HG03457 (cell line): ENCODE results near the gene FOXP1.

Experiments used
- ATAC-seq: cut with Tn5 transposase; IDR thresholded peaks from one replicate; pipeline ENCODE4 v1.9.1; 2021; ENCODE audit warnings: moderate number of reproducible peaks; ENCODE audit not compliant: unreplicated experiment

Gene FOXP1

GRCh38 chr3:71140477-71140876 lies 443.1 kb downstream of the FOXP1 start:
- no peak for ATAC-seq

GRCh38 chr3:71139496-71139895 lies 444.0 kb downstream of the FOXP1 start:
- ATAC-seq: no peak

GRCh38 chr3:71138410-71138809 lies 445.1 kb downstream of the FOXP1 start:
- ATAC-seq: no peak

- ATAC-seq: no peak
Observed at GRCh38 chr3:71136276-71136675, 447.3 kb downstream of the FOXP1 start.

DNA sequence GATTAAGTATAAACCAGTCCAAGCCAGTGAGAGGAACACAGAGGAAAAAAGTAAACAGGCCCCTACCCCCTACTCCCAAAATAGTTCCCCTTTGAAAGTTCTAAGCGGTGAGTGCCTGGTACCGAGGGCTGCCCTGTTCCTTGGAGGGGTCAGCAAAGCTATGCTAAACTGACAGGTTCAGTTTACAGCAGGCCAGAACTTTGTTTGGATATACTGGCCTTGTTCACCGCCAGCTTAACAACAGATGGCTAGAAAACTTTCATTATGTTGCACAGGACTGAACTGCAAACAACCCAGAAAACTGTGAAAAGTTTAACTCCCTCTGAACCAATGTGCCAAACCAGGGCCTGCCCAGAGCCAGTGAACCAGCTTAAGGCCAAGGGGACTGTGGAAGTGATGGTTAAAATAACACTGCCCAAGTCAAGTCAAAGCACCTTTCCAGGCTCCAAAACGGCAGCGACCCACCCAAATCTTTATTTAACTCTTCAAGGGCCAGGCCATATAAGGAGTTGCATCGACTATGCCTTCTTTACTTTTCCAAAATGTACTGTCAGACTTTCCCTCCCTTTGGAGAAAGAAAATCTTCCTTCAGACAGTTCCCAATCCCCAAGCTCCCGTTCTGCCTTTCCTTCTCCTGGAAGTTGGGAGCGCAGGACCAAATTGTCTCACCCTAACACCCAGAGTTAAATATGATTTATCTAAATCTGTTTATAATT lies 448.0 kb downstream of the FOXP1 start:
- no peak for ATAC-seq

- ATAC-seq: no peak
Observed at GRCh38 chr3:71134521-71134920, 449.0 kb downstream of the FOXP1 start.

GRCh38 chr3:71133865-71134264 lies 449.7 kb downstream of the FOXP1 start:
- ATAC-seq: no peak

GRCh38 chr3:71132995-71133730 lies 450.4 kb downstream of the FOXP1 start:
- no peak for ATAC-seq

GRCh38 chr3:71131375-71132314 lies 451.9 kb downstream of the FOXP1 start:
- ATAC-seq: no peak

DNA sequence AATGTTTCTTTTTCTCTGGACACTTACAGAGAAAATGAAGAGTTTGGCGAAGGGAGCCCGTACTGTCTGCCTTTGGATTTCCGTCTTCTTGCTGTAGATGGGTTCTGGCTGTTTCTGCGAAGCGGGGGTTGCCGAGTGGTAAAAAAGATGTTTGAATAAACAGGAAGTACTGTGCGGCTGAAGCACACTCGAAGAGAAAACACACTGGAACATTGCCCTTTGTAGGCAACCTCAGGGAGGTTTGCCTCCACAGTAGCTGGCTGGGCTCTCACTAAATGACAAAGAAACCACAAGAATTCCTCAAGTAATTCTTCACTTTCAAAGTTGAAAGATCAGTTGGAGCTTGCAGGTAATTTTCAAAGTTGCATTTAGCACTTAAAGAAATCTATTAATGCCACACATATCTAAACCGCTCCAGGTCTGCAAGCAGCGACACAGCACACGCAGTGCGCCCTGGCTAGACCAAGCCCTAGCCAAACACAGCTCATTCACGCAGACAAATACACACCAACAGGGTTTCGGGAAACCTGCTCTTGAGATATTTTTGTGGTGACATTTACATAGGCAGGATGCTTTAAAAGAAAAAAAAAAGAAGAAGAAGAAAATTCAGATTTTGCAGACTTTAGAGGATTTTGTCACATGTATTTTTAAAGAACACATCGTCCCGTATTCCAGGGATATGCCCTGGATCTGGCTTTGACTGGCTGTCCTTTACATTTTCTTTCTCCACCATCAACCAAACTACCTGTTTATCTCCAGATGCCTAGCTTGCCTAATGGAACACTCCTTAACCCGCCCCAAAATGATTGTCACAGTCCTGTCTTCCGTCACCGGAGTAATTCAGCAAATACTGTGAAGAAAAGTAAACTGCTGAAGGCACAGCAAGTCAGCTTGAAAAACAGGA lies 452.8 kb downstream of the FOXP1 start:
- no peak for ATAC-seq

DNA sequence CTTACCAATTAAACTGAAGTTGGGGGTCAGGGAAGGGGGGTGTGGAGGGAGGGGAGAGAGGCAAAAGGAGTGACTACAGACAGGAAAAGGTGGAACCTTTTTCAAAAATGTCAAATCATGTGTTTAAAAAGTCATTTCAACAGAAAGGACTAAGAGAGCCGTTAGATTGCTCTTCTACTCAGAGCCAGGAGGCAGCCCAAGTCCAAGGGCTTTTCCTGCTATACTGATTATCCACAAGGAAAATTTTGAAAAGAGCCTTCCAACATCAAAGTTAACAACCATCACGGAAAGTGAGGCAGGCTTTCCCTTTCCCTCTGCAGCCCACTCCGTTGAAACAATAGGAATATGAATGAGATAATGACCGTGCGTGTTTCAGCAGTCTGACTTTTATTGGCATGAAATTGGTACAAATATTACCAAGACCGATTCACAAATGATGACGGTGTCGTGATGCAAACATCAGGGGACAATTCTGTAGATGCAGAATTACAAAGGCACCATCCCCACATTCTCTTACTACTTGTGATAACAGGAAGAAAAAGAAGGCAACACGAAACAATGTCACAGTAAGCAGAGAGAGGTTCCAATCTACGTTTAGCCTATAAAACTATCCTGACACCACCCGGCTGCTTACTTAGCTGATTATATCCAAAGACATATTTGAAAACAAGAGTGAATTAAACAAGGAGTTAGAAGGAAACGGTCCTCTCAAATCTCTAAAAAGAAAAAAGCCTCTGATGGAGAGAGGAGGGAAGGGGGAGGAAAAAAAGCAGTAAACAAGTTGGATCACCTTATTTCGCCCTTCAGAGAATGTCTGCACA lies 453.7 kb downstream of the FOXP1 start:
- no peak for ATAC-seq

DNA sequence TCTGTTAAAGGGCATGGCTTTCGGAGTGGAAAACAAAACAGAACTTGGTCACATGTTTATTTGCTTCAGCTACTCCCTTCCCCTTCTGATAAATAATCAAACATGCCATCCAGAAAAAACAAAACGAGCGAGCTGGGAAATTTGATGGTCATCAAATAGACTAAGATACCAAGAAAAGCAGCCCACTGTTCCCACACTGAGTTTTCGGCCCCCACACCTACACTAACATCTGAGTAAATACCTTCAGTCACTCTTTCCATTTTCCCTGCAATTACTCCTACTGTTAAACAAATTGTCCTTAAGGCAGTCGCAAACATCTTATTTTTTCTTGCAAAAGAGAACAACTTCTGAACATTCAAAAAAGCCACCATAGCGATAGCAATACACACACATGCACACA lies 454.6 kb downstream of the FOXP1 start:
- ATAC-seq: no peak

- no peak for ATAC-seq
Observed at GRCh38 chr3:71127844-71128243, 455.7 kb downstream of the FOXP1 start.

DNA sequence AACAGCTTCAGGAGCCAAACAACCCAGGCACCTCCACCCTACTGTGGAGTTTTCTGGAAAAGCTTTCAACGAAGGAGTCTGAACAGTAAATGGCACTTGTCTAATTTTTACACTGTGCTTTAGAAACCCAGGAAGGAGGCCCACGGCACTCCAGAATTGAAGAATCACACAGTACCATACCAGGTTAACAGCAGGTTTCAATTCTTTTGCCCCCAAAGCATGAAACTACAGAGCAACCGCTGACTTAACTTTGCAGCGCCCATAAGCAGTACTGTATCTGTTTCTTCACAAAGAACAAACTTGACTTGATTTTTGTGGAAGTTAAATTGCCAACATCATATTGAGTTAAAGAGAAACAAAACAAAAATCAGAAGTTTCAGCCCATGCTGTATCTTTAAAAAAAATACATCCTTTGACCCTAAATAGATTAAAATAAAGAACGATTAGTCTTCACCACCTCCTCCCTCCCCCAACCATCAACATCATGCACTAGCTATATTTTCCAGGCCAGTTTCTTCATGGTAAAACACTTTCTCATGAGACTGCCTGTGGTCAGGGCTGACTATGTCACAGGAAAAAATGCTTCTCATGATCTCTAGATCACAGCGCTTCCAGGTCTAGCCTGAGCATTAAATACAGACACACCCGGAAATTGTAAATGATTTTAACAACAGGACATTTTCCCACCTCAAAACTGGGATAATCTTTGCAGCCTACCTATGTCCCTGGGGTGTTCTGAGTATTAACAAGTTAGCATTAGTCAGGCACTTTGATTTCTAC lies 456.3 kb downstream of the FOXP1 start:
- ATAC-seq: no peak

- ATAC-seq: no peak
Observed at GRCh38 chr3:71125738-71126137, 457.8 kb downstream of the FOXP1 start.

- no peak for ATAC-seq
Observed at GRCh38 chr3:71124048-71124447, 459.5 kb downstream of the FOXP1 start.

DNA sequence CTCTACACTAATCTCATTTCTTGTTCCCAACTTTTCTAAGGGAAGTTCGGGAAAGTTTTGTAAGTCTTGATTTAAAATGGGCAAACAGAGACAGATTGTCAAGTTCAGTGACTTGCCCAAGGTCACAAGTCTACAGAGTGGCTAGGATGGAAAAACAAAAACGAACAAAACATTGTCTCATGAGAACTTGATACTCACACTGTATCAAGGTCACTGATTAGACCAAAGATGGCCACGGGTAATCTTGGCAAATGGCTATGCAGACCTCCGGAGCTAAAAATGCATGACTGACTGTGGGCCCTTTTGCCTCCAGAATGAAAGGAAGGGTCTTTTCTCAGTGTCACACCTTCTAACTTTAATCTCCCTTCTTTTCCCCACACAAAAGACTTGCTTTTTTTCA lies 460.9 kb downstream of the FOXP1 start:
- ATAC-seq: no peak

DNA sequence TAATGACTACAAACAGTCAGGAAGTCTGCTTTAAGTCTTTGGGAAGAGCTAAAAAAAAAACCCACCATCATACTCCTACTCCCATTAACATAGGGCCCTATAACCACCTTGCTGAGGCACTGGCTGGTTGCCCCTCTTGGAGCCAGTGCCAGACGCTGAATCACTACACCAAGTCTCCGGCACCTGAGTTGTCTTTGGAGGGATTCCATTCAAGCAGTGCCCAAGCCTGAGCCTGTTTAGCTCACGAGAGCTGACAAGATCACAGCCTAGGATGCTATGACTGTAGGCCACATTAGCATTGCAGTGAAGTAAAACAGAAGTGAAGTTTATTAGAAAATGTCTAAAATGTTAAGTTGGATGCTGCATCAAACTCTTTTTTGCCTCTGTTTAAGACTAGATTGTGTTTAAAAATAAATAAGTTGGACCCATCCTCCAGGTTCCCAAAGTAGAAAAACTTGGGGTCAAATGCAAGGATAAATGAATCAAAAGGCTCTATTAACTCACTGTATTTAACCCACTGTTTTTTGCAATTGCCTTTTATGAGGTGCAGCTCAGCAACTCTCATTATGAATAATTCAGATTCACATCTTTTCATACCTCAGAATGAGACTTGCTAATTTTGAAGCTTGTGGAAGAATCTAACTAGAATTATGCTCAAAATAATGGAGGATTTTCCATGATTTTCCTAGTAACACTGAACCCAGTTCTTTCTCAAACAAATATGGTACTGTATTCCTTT lies 461.9 kb downstream of the FOXP1 start:
- no peak for ATAC-seq
